ENCODE data around the gene RND3.

RND3 gene

DNA sequence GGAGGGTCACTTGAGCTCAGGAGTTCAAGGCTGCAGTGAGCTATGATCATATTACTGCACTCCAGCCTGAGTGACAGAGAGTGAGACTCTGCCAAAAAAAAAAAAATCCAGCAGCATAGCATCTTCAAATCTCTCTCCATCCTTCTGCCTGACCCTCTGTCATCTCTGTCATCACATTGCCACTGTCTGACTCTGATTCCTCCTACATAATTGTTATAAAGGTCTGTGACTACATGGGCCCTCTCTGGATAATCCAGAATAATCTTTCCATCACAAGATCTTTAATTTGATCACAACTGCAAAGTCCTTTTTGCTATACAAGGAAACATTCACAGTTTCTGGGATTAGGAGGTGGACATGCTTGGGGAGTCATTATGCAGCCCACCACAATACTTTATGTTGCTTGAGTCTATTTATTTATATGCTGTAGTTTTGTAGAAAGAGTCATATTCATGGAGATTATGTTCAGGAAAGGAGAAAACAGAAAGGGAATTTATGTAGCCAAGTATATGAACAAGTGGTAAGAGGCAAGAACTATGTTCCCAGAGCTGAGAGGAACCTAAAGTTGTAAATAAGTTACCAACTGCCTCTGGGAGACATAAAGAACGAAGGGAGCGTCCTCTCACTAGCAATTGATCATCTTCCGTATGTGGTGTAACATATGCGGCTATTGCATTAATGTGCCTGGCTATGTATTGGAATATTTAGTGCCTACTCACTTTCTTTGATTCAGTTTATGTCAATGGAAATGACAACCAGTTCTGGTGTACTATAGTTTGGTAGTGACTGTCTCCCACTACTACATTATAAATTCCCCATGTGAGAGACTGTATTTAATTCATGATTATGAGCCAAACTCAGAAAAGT is 21.5 kb downstream of the RND3 start:
- Histone ChIP-seq H2AFZ (ENCODE audit: low read depth, low read length) (no peak overlapping the region), H3K4me3 (ENCODE audit: low read depth in 1 of 2, low read length in 2 of 2) (no peak overlapping the region), H3K27me3 (ENCODE audit: insufficient read depth, low read length, poor library complexity) (no peaks in the 10 kb centered on the region), H3K4me1 (ENCODE audit: insufficient read depth, low read length) (peaks cover 3% of the 10 kb centered on the region; the same call in 1 of the 2 replicates), H3K79me2 (ENCODE audit: insufficient read depth, low read length) (no peaks in the 10 kb centered on the region), H3K9me3 (ENCODE audit: insufficient read depth, low read length, severe bottlenecking) (no peaks in the 10 kb centered on the region), H3K9ac (ENCODE audit: low read depth, low read length) (no peak overlapping the region), H4K20me1 (ENCODE audit: insufficient read depth, low read length) (no peaks in the 10 kb centered on the region), H3K4me2 (ENCODE audit: insufficient read depth, low read length) (no peak overlapping the region), H3K36me3 (ENCODE audit: insufficient read depth, low read length) (no peaks in the 10 kb centered on the region), H3K27ac (ENCODE audit: low read length) (no peak overlapping the region)
- ATAC-seq (ENCODE audit: insufficient read depth, low read depth) (no peak), DNase-seq (no peak)
- TF ChIP-seq EZH2 (IDR thresholded peaks at IDR 0.05; ENCODE audit: borderline replicate concordance, low read depth, low read length, severe bottlenecking): no peak
- TF ChIP-seq, protein P1, sequence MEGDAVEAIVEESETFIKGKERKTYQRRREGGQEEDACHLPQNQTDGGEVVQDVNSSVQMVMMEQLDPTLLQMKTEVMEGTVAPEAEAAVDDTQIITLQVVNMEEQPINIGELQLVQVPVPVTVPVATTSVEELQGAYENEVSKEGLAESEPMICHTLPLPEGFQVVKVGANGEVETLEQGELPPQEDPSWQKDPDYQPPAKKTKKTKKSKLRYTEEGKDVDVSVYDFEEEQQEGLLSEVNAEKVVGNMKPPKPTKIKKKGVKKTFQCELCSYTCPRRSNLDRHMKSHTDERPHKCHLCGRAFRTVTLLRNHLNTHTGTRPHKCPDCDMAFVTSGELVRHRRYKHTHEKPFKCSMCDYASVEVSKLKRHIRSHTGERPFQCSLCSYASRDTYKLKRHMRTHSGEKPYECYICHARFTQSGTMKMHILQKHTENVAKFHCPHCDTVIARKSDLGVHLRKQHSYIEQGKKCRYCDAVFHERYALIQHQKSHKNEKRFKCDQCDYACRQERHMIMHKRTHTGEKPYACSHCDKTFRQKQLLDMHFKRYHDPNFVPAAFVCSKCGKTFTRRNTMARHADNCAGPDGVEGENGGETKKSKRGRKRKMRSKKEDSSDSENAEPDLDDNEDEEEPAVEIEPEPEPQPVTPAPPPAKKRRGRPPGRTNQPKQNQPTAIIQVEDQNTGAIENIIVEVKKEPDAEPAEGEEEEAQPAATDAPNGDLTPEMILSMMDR (IDR thresholded peaks at IDR 0.05; ENCODE audit: borderline replicate concordance, extremely low read depth, low read length, poor library complexity, severe bottlenecking): no peak

DNA sequence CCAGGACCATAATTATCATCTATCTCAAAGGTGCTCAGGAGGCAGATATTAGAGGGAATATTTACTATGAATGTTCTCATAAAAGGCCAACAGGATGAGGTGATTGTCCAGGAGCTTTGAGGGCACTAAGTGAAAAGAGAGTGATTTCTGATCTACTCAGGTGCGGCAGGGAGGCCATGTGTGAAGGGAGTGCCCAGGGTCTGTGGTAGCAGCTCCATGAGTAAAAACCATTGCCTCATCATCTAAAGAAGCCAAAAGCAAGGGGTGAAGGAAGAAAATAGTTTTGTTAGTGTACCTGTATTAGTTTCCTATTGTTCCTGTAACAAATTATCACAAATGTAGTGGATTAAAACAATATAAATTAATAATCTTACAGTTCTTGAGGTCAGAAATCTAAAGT is 22.5 kb downstream of the RND3 start:
- Histone ChIP-seq H4K20me1 (ENCODE audit: insufficient read depth, low read length) (no peaks in the 10 kb centered on the region), H3K4me2 (ENCODE audit: insufficient read depth, low read length) (no peak overlapping the region), H3K9me3 (ENCODE audit: insufficient read depth, low read length, severe bottlenecking) (no peaks in the 10 kb centered on the region), H3K4me3 (ENCODE audit: low read depth in 1 of 2, low read length in 2 of 2) (no peak overlapping the region), H3K4me1 (ENCODE audit: insufficient read depth, low read length) (peaks cover 12% of the 10 kb centered on the region), H3K9ac (ENCODE audit: low read depth, low read length) (no peak overlapping the region), H3K79me2 (ENCODE audit: insufficient read depth, low read length) (no peaks in the 10 kb centered on the region), H3K36me3 (ENCODE audit: insufficient read depth, low read length) (no peaks in the 10 kb centered on the region), H3K27me3 (ENCODE audit: insufficient read depth, low read length, poor library complexity) (no peaks in the 10 kb centered on the region), H3K27ac (ENCODE audit: low read length) (no peak overlapping the region), H2AFZ (ENCODE audit: low read depth, low read length) (no peak overlapping the region)
- TF ChIP-seq, protein P1 (IDR thresholded peaks at IDR 0.05; ENCODE audit: borderline replicate concordance, extremely low read depth, low read length, poor library complexity, severe bottlenecking): no peak
- no peak for TF ChIP-seq EZH2 (IDR thresholded peaks at IDR 0.05; ENCODE audit: borderline replicate concordance, low read depth, low read length, severe bottlenecking)
- no peak for ATAC-seq (ENCODE audit: insufficient read depth, low read depth)
- DNase-seq: no peak

DNA sequence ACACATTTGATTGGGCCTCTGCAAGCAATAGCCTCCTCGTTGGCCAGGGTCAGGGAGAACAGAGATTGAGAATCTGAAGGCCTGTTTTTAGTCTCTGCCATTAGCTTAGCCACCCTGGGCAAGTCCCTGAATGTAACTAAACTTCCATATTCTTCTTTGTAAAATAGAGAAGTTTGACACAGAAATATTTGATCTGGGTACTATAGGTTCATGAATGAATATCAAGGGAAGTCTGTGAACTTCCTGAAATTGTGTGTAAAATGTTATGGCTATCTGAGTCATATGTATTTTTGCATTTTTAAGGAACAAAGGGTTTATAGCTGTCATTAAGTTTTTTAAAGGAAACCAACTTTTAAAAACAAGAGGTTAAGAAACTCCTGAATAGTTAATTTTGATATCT is 23.2 kb downstream of the RND3 start:
- no peak for DNase-seq
- no peaks in the 10 kb centered on the region for H3K79me2 ChIP-seq (ENCODE audit: insufficient read depth, low read length)

More for the DNA sequence above, 23.2 kb downstream of the RND3 start:
- H3K4me1 ChIP-seq (ENCODE audit: insufficient read depth, low read length): peaks cover 19% of the 10 kb centered on the region
- TF ChIP-seq EZH2 (IDR thresholded peaks at IDR 0.05; ENCODE audit: borderline replicate concordance, low read depth, low read length, severe bottlenecking): no peak
- TF ChIP-seq, protein P1 (IDR thresholded peaks at IDR 0.05; ENCODE audit: borderline replicate concordance, extremely low read depth, low read length, poor library complexity, severe bottlenecking): no peak
- H3K27ac ChIP-seq (ENCODE audit: low read length): no peak overlapping the region
- no peaks in the 10 kb centered on the region for H3K9me3 ChIP-seq (ENCODE audit: insufficient read depth, low read length, severe bottlenecking)
- no peak overlapping the region for H2AFZ ChIP-seq (ENCODE audit: low read depth, low read length)
- no peak overlapping the region for H3K4me2 ChIP-seq (ENCODE audit: insufficient read depth, low read length)
- H4K20me1 ChIP-seq (ENCODE audit: insufficient read depth, low read length): no peaks in the 10 kb centered on the region
- H3K4me3 ChIP-seq (ENCODE audit: low read depth in 1 of 2, low read length in 2 of 2): no peak overlapping the region
- H3K36me3 ChIP-seq (ENCODE audit: insufficient read depth, low read length): no peaks in the 10 kb centered on the region
- no peak overlapping the region for H3K9ac ChIP-seq (ENCODE audit: low read depth, low read length)
- no peaks in the 10 kb centered on the region for H3K27me3 ChIP-seq (ENCODE audit: insufficient read depth, low read length, poor library complexity)
- no peak for ATAC-seq (ENCODE audit: insufficient read depth, low read depth)

Data from DND-41 (cell line).